Liver (tissue), 9 donors: ENCODE data around the gene MIP. TPM values are rescaled to one million over a fixed set of nuclear protein-coding genes. Genes with fewer than 3 reads are reported as not detected.

Experiments used
- DNase-seq: peaks from one replicate; pipeline ENCODE4 v3.0.0-alpha.2; 2017; ENCODE audit warnings: low spot score
- H3K27ac ChIP-seq, 2 donors: one replicate each; pipeline ENCODE4 v1.7.0; 2013; ENCODE audit warnings: inconsistent platforms in 2 of 2, low read length in 2 of 2, control low read depth in 1 of 2, low read depth in 1 of 2, mild to moderate bottlenecking in 1 of 2
- H3K27me3 ChIP-seq, 4 donors: one replicate each; pipeline versions ENCODE4 v1.6.1 to v1.7.0; 2013; ENCODE audit warnings: low read length in 3 of 4, inconsistent platforms in 1 of 4, mild to moderate bottlenecking in 1 of 4, moderate library complexity in 1 of 4; ENCODE audit not compliant: control insufficient read depth in 4 of 4, insufficient read depth in 4 of 4
- H3K36me3 ChIP-seq, 4 donors: one replicate each; pipeline versions ENCODE4 v1.6.1 to v1.7.0; 2013; ENCODE audit warnings: low read length in 3 of 4, mild to moderate bottlenecking in 3 of 4, low read depth in 1 of 4, moderate library complexity in 1 of 4; ENCODE audit not compliant: control insufficient read depth in 4 of 4, insufficient read depth in 3 of 4
- H3K4me1 ChIP-seq, 4 donors: one replicate each; pipeline versions ENCODE4 v1.6.1 to v1.7.0; 2013; ENCODE audit warnings: low read length in 3 of 4, mild to moderate bottlenecking in 3 of 4, moderate library complexity in 1 of 4; ENCODE audit not compliant: control insufficient read depth in 4 of 4, insufficient read depth in 4 of 4
- H3K4me3 ChIP-seq, 3 donors: one replicate each; pipeline versions ENCODE4 v1.6.1 to v1.7.0; 2013; ENCODE audit warnings: low read length in 3 of 3, control low read depth in 1 of 3, low read depth in 1 of 3, mild to moderate bottlenecking in 1 of 3
- H3K9ac ChIP-seq, 2 donors: one replicate each; pipeline ENCODE4 v1.7.0; 2013; ENCODE audit warnings: low read length in 2 of 2, mild to moderate bottlenecking in 2 of 2, moderate library complexity in 2 of 2, control low read depth in 1 of 2, low read depth in 1 of 2
- H3K9me3 ChIP-seq, 4 donors: one replicate each; pipeline versions ENCODE4 v1.6.1 to v1.7.0; 2013; ENCODE audit warnings: low read length in 3 of 4; ENCODE audit not compliant: control insufficient read depth in 4 of 4
- ATF3 ChIP-seq: IDR thresholded peaks from 2 replicates; pipeline ENCODE4 v1.6.1; 2016; ENCODE audit warnings: antibody characterized with exemption
- CTCF ChIP-seq: fragments of 150-350 bp; IDR thresholded peaks from 2 replicates; pipeline ENCODE4 v1.5.1; 2017; ENCODE audit warnings: improper control_type of control experiment, low read depth, low read length; ENCODE audit not compliant: missing input control
- FOXA2 ChIP-seq: IDR thresholded peaks from 2 replicates; pipeline ENCODE4 v1.6.1; 2016; ENCODE audit warnings: antibody characterized with exemption
- GABPA ChIP-seq, 2 donors: IDR thresholded peaks in 1 of 2; conservative IDR thresholded peaks in 1 of 2; 2 replicates each; pipeline ENCODE4 v1.6.1; 2016; ENCODE audit warnings: antibody characterized with exemption in 2 of 2, mild to moderate bottlenecking in 1 of 2, moderate library complexity in 1 of 2
- JUND ChIP-seq, 2 donors: IDR thresholded peaks; 2 replicates each; pipeline ENCODE4 v1.6.1; 2016; ENCODE audit warnings: antibody characterized with exemption in 2 of 2
- NR2F2 ChIP-seq: IDR thresholded peaks from 2 replicates; pipeline ENCODE4 v1.6.1; 2016; ENCODE audit warnings: antibody characterized with exemption
- RXRA ChIP-seq, 2 donors: IDR thresholded peaks; 2 replicates each; pipeline ENCODE4 v1.6.1; 2017 to 2018; ENCODE audit warnings: antibody characterized with exemption in 2 of 2, mild to moderate bottlenecking in 1 of 2
- TAF1 ChIP-seq: conservative IDR thresholded peaks from 2 replicates; pipeline ENCODE4 v1.6.1; 2016; ENCODE audit warnings: antibody characterized with exemption, mild to moderate bottlenecking
- YY1 ChIP-seq: IDR thresholded peaks from 2 replicates; pipeline ENCODE4 v1.6.1; 2016; ENCODE audit warnings: antibody characterized with exemption, mild to moderate bottlenecking
- WGBS: extraction: QIAGEN DNeasy Blood & Tissue Kit; methylation state at CpG from one replicate; pipeline ENCODE4 v1.1.7; 2013; 5-methylcytosine and 5-hydroxymethylcytosine counted together
- polyA plus RNA-seq, 2 donors: library from polyadenylated mRNA; stranded (reverse) in 1 of 2; unstranded in 1 of 2; fragments of 200-250 nt in 1 of 2; fragments of >200 nt in 1 of 2; fragmentation: Nextera tagmentation in 1 of 2; extraction: Ambion mirVana in 1 of 2; gene quantifications; one replicate each; pipeline versions ENCODE4 v1.2.1 to v1.2.3, GENCODE V29; 2013 to 2015
- total RNA-seq, 2 donors: library from RNA; depleted of rRNA; stranded (reverse); fragments of >200 nt; gene quantifications; one replicate each; pipeline ENCODE4 v1.2.3, GENCODE V29; 2014
- TF ChIP-seq, protein P1 (sequence below): IDR thresholded peaks from 2 replicates; pipeline ENCODE4 v1.6.1; 2016; ENCODE audit warnings: antibody characterized with exemption, mild to moderate bottlenecking
- TF ChIP-seq, protein P2 (sequence below): IDR thresholded peaks from 2 replicates; pipeline ENCODE4 v1.6.1; 2016; ENCODE audit warnings: antibody characterized with exemption
- donor health status: healthy.
- donor health status: healthy.
- donor health status: healthy.
- donor health status: healthy.
- donor health status: healthy.

Gene MIP
- total and polyA plus RNA-seq, 4 donors: 0.09 to 0.60 (median 0.39) TPM

- TF ChIP-seq, protein P1, sequence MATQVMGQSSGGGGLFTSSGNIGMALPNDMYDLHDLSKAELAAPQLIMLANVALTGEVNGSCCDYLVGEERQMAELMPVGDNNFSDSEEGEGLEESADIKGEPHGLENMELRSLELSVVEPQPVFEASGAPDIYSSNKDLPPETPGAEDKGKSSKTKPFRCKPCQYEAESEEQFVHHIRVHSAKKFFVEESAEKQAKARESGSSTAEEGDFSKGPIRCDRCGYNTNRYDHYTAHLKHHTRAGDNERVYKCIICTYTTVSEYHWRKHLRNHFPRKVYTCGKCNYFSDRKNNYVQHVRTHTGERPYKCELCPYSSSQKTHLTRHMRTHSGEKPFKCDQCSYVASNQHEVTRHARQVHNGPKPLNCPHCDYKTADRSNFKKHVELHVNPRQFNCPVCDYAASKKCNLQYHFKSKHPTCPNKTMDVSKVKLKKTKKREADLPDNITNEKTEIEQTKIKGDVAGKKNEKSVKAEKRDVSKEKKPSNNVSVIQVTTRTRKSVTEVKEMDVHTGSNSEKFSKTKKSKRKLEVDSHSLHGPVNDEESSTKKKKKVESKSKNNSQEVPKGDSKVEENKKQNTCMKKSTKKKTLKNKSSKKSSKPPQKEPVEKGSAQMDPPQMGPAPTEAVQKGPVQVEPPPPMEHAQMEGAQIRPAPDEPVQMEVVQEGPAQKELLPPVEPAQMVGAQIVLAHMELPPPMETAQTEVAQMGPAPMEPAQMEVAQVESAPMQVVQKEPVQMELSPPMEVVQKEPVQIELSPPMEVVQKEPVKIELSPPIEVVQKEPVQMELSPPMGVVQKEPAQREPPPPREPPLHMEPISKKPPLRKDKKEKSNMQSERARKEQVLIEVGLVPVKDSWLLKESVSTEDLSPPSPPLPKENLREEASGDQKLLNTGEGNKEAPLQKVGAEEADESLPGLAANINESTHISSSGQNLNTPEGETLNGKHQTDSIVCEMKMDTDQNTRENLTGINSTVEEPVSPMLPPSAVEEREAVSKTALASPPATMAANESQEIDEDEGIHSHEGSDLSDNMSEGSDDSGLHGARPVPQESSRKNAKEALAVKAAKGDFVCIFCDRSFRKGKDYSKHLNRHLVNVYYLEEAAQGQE: no peak
- no peak for TF ChIP-seq ATF3
Observed at GRCh38 chr12:56425940-56426438, 28.5 kb downstream of the MIP start (continued).

GRCh38 chr12:56425193-56425592, 29.3 kb downstream of the MIP start:
- H3K4me3 ChIP-seq: no peak overlapping the region
- no peaks in the 10 kb centered on the region for H3K4me1 ChIP-seq
- 79% methylated on average over 1 of the region's 1 CpG for WGBS
- H3K36me3 ChIP-seq: peaks cover 9 to 47% (median 30%) of the 10 kb centered on the region in 4 donors
- no peaks in the 10 kb centered on the region for H3K9me3 ChIP-seq
- H3K27me3 ChIP-seq: no peaks in the 10 kb centered on the region
- DNase-seq: no peak
- no peak overlapping the region for H3K27ac ChIP-seq
- H3K9ac ChIP-seq: no peak overlapping the region
- TF ChIP-seq ATF3 (no peak), RXRA (IDR thresholded peaks at IDR 0.05) (no peak), TAF1 (no peak), GABPA (IDR thresholded peaks at IDR 0.05 in 1 of 2, conservative IDR thresholded peaks at IDR 0.05 in 1 of 2) (no peak), YY1 (no peak), FOXA2 (no peak), JUND (IDR thresholded peaks at IDR 0.05) (no peak), CTCF (no peak), NR2F2 (no peak)
- TF ChIP-seq, protein P2, sequence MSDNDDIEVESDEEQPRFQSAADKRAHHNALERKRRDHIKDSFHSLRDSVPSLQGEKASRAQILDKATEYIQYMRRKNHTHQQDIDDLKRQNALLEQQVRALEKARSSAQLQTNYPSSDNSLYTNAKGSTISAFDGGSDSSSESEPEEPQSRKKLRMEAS: no peak
- TF ChIP-seq, protein P1: no peak
